ENCODE measurements around the gene MYORG. TPM values are rescaled to one million over a fixed set of nuclear protein-coding genes. Genes with fewer than 3 reads are reported as not detected.
A peak's percentile ranks its signal among the peaks of the same experiment; 100 is the strongest.
"Not testable (repeated sequence)": the region's sequence is repeated elsewhere in the genome, so short reads cannot be mapped to it uniquely, and the experiment has no call there.

MYORG gene
- total RNA-seq, 2 experiments from 2014 or later = 0.98 to 3.9 TPM

DNA sequence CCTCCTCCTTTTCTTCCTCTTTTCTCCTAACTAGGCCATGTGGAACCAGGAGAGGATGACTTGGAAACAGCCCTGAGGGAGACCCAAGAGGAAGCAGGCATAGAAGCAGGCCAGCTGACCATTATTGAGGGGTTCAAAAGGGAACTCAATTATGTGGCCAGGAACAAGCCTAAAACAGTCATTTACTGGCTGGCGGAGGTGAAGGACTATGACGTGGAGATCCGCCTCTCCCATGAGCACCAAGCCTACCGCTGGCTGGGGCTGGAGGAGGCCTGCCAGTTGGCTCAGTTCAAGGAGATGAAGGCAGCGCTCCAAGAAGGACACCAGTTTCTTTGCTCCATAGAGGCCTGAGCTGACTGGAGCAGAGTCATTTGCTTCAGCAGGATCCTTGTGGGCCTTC is 33.6 kb downstream of the MYORG start:
- TF ChIP-seq EZH2phosphoT487 (IDR thresholded peaks at IDR 0.05; ENCODE audit: borderline replicate concordance, low read depth, low read length) = no peak
- TF ChIP-seq, protein P1, sequence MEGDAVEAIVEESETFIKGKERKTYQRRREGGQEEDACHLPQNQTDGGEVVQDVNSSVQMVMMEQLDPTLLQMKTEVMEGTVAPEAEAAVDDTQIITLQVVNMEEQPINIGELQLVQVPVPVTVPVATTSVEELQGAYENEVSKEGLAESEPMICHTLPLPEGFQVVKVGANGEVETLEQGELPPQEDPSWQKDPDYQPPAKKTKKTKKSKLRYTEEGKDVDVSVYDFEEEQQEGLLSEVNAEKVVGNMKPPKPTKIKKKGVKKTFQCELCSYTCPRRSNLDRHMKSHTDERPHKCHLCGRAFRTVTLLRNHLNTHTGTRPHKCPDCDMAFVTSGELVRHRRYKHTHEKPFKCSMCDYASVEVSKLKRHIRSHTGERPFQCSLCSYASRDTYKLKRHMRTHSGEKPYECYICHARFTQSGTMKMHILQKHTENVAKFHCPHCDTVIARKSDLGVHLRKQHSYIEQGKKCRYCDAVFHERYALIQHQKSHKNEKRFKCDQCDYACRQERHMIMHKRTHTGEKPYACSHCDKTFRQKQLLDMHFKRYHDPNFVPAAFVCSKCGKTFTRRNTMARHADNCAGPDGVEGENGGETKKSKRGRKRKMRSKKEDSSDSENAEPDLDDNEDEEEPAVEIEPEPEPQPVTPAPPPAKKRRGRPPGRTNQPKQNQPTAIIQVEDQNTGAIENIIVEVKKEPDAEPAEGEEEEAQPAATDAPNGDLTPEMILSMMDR (conservative IDR thresholded peaks at IDR 0.05; ENCODE audit: low read length) = no peak
- intact Hi-C loops (cut with micrococcal nuclease; ENCODE audit: unreplicated experiment) = no loop called here
- CTCF ChIA-PET (ENCODE audit: unreplicated experiment) = no interaction called here
- no peak overlapping the region for H2AFZ ChIP-seq (ENCODE audit: low read length)
- TSS peak; percentile 77 for BruUV-seq (replicated peaks)
- no peak overlapping the region for H3K4me2 ChIP-seq (ENCODE audit: low read length)
- no peaks in the 10 kb centered on the region for H3K79me2 ChIP-seq (ENCODE audit: insufficient read depth, low read depth, low read length)
- no peak overlapping the region for H3K27ac ChIP-seq (ENCODE audit: low read depth, low read length, poor library complexity, severe bottlenecking)
- no peaks in the 10 kb centered on the region for H4K20me1 ChIP-seq (ENCODE audit: insufficient read depth, low read length)
- no peaks in the 10 kb centered on the region for H3K9me2 ChIP-seq (ENCODE audit: insufficient read depth, low read length)
- no peaks in the 10 kb centered on the region for H3K9me3 ChIP-seq (ENCODE audit: low read length)
- no peak for DNase-seq (ENCODE audit: low spot score)
- no peak overlapping the region for H3K4me3 ChIP-seq (ENCODE audit: low read depth, low read length, poor library complexity, severe bottlenecking)
- no peaks in the 10 kb centered on the region for H3K4me1 ChIP-seq (ENCODE audit: insufficient read depth, low read length, poor library complexity, severe bottlenecking)
- POLR2A ChIA-PET = interaction anchor here (0.5 kb wide), 1 partner anchor 10 kb away, joined by 3 read pairs; no protein-coding TSS in a partner anchor
- peaks cover 45% of the 10 kb centered on the region for H3K36me3 ChIP-seq (ENCODE audit: insufficient read depth, low read length)

DNA sequence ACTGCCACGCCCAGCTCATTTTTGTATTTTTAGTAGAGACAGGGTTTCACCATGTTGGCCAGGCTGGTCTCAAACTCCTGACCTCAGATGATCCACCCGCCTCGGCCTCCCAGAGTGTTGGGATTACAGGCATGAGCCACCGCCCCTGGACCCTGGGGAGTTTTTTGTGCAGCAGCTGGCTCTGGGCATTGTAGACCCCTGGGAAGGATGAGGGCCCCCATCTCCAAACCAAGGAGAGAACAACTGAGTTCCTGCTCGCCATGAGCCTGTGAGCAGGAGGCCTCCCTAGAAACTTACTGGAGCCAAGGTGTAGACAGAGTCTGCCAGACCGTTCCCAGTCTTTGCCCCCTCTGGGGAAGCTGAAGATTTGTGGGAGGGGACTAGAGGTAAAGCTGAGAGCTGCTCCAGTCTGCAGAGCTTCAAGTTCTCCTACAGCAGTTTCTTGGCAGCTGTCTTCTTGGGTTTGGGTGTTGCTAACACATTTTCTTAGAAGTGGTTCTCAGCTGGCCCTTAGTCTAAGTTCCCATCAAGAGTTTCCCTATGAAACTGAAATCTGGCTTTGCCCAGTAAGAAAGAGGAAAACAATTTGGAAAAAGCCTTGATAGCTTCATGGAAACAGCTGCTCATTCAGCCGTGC is 34.9 kb downstream of the MYORG start:
- no peak for DNase-seq (ENCODE audit: low spot score)
- H3K4me2 ChIP-seq (ENCODE audit: low read length) = no peak overlapping the region
- peaks cover 45% of the 10 kb centered on the region for H3K36me3 ChIP-seq (ENCODE audit: insufficient read depth, low read length)
- no peaks in the 10 kb centered on the region for H3K9me2 ChIP-seq (ENCODE audit: insufficient read depth, low read length)
- H4K20me1 ChIP-seq (ENCODE audit: insufficient read depth, low read length) = no peaks in the 10 kb centered on the region
- H3K27ac ChIP-seq (ENCODE audit: low read depth, low read length, poor library complexity, severe bottlenecking) = no peak overlapping the region
- no peak overlapping the region for H2AFZ ChIP-seq (ENCODE audit: low read length)
- POLR2A ChIA-PET = no interaction called here
- no peak for TF ChIP-seq EZH2phosphoT487 (IDR thresholded peaks at IDR 0.05; ENCODE audit: borderline replicate concordance, low read depth, low read length)
- TF ChIP-seq, protein P1 (conservative IDR thresholded peaks at IDR 0.05; ENCODE audit: low read length) = no peak
- intact Hi-C loops (cut with micrococcal nuclease; ENCODE audit: unreplicated experiment) = no loop called here
- H3K9me3 ChIP-seq (ENCODE audit: low read length) = no peaks in the 10 kb centered on the region
- CTCF ChIA-PET (ENCODE audit: unreplicated experiment) = no interaction called here
- no peaks in the 10 kb centered on the region for H3K4me1 ChIP-seq (ENCODE audit: insufficient read depth, low read length, poor library complexity, severe bottlenecking)
- H3K4me3 ChIP-seq (ENCODE audit: low read depth, low read length, poor library complexity, severe bottlenecking) = no peak overlapping the region
- no peaks in the 10 kb centered on the region for H3K79me2 ChIP-seq (ENCODE audit: insufficient read depth, low read depth, low read length)
- BruUV-seq (replicated peaks) = no TSS peak

DNA sequence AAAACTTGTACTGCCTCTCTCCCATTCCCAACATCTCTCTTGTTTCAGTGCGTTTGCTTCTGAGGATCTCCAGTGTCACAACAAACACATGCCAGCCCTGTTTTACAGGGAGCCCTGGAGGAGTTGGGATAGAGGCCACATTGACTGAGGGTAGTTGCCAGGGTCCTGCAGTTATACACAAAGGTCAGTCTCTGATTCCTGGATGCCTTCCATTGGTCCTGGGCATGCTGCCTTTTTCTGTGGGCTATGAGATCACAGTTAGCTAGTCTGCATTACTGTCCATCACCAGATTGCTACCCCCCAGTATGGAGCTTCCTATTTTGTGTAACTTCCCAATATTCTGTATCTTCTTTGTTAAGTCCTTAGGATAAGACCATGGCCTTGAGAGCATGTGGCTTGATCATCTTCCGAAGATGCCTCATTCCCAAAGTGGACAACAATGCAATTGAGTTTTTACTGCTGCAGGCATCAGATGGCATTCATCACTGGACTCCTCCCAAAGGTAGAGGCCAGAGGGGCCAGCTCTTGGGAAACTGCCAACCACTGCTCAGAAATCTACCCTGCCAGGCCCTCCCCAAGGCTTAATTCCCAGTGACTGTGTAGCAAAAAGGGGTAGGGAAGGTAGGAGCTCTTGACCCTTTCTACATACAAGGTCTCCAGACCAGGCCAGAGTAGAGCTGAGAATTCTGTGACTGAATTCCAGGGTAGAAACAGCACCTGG is 37.9 kb downstream of the MYORG start:
- Histone ChIP-seq H3K4me1 (ENCODE audit: insufficient read depth, low read length, poor library complexity, severe bottlenecking) (no peaks in the 10 kb centered on the region), H3K9me3 (ENCODE audit: low read length) (no peaks in the 10 kb centered on the region), H3K4me2 (ENCODE audit: low read length) (no peak overlapping the region), H4K20me1 (ENCODE audit: insufficient read depth, low read length) (no peaks in the 10 kb centered on the region), H3K79me2 (ENCODE audit: insufficient read depth, low read depth, low read length) (no peaks in the 10 kb centered on the region), H3K27ac (ENCODE audit: low read depth, low read length, poor library complexity, severe bottlenecking) (no peak overlapping the region), H3K36me3 (ENCODE audit: insufficient read depth, low read length) (peaks cover 44% of the 10 kb centered on the region), H3K4me3 (ENCODE audit: low read depth, low read length, poor library complexity, severe bottlenecking) (no peak overlapping the region), H2AFZ (ENCODE audit: low read length) (no peak overlapping the region), H3K9me2 (ENCODE audit: insufficient read depth, low read length) (no peaks in the 10 kb centered on the region)
- no TSS peak for BruUV-seq (replicated peaks)
- TF ChIP-seq, protein P1 (conservative IDR thresholded peaks at IDR 0.05; ENCODE audit: low read length) = no peak
- TF ChIP-seq EZH2phosphoT487 (IDR thresholded peaks at IDR 0.05; ENCODE audit: borderline replicate concordance, low read depth, low read length) = no peak
- ChIA-PET POLR2A (interaction anchor here (0.5 kb wide), 1 partner anchor 21 kb away, joined by 4 read pairs; no protein-coding TSS in a partner anchor), CTCF (ENCODE audit: unreplicated experiment) (no interaction called here)
- DNase-seq (ENCODE audit: low spot score) = no peak
- intact Hi-C loops (cut with micrococcal nuclease; ENCODE audit: unreplicated experiment) = no loop called here

DNA sequence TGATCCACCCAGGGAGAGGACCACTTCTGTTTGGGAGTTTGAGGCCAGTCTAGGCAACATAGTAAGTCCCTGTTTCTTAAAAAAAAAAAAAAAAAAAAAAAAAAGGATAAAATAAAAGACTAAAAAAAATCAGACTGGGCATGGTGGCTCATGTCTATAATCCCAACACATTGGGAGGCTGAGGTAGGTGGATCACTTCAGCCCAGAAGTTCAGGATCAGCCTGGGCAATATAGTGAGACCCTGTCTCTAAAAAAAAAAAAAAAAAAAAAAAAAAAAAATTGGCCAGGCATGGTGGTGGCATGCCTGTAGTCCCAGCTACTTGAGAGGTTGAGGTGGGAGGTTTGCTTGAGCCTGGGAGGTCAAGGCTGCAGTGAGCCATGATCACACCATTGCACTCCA is 38.6 kb downstream of the MYORG start:
- peaks cover 36% of the 10 kb centered on the region for H3K36me3 ChIP-seq (ENCODE audit: insufficient read depth, low read length)
- H3K9me2 ChIP-seq (ENCODE audit: insufficient read depth, low read length); BruUV-seq (replicated peaks); H3K79me2 ChIP-seq (ENCODE audit: insufficient read depth, low read depth, low read length); H3K27ac ChIP-seq (ENCODE audit: low read depth, low read length, poor library complexity, severe bottlenecking); CTCF ChIA-PET (ENCODE audit: unreplicated experiment); H3K4me1 ChIP-seq (ENCODE audit: insufficient read depth, low read length, poor library complexity, severe bottlenecking); DNase-seq (ENCODE audit: low spot score); H2AFZ ChIP-seq (ENCODE audit: low read length); H3K9me3 ChIP-seq (ENCODE audit: low read length); H4K20me1 ChIP-seq (ENCODE audit: insufficient read depth, low read length); intact Hi-C loops (cut with micrococcal nuclease; ENCODE audit: unreplicated experiment); H3K4me3 ChIP-seq (ENCODE audit: low read depth, low read length, poor library complexity, severe bottlenecking); H3K4me2 ChIP-seq (ENCODE audit: low read length): not testable (repeated sequence)
- POLR2A ChIA-PET = interaction anchor here (1.0 kb wide), 1 partner anchor 15 kb away, joined by 4 read pairs; no protein-coding TSS in a partner anchor
